ENCODE results near the gene ERMP1.

DNA sequence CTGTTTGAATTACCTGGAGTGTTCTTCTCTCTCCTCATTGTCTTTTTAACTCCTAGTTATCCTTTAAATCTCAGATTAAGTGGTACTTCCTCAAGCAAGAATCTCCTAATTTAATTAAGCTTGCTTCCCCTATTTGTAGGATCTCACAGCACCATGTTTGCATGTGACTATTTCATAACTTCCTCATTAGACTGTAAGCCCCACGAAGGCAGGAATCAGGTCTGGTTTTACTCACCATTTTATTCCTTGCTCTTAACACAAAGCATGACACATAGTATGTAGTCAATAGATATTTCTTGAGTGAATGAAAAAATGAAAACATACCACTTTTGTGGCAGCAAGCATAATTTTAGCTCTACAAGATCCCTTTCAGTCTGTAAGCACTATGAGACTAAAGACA, 1.3 kb upstream of the ERMP1 start:
- TF ChIP-seq CTCF (IDR thresholded peaks at IDR 0.05; ENCODE audit: low read length) (no peak), EZH2 (IDR thresholded peaks at IDR 0.05; ENCODE audit: borderline replicate concordance, low read length) (no peak)
